ENCODE measurements around the gene RPL15.

RPL15 gene

GRCh38 chr3:23959135-23959900 lies 42.4 kb downstream of the RPL15 start:
- no peak for TF ChIP-seq CTCF (conservative IDR thresholded peaks at IDR 0.05; ENCODE audit: low read depth, low read length)
- Histone ChIP-seq H3K79me2 (ENCODE audit: insufficient read depth, low read depth) (no peaks in the 10 kb centered on the region), H3K4me2 (no peak overlapping the region), H3K27ac (no peak overlapping the region), H3K27me3 (ENCODE audit: insufficient read depth, low read depth) (no peaks in the 10 kb centered on the region), H2AFZ (ENCODE audit: low read depth) (no peak overlapping the region), H3K4me1 (ENCODE audit: low read depth, poor library complexity, severe bottlenecking) (no peaks in the 10 kb centered on the region), H3K4me3 (IDR thresholded peaks at IDR 0.05; ENCODE audit: insufficient read depth, low read depth, low read length) (no peak overlapping the region), H3K36me3 (ENCODE audit: insufficient read depth) (no peaks in the 10 kb centered on the region), H3K9ac (no peak overlapping the region), H4K20me1 (ENCODE audit: insufficient read depth) (no peaks in the 10 kb centered on the region)

- Histone ChIP-seq H3K36me3 (ENCODE audit: insufficient read depth) (no peaks in the 10 kb centered on the region), H4K20me1 (ENCODE audit: insufficient read depth) (no peaks in the 10 kb centered on the region), H3K4me3 (IDR thresholded peaks at IDR 0.05; ENCODE audit: insufficient read depth, low read depth, low read length) (no peak overlapping the region), H3K27ac (no peak overlapping the region), H2AFZ (ENCODE audit: low read depth) (no peak overlapping the region), H3K79me2 (ENCODE audit: insufficient read depth, low read depth) (no peaks in the 10 kb centered on the region), H3K4me1 (ENCODE audit: low read depth, poor library complexity, severe bottlenecking) (no peaks in the 10 kb centered on the region), H3K9ac (no peak overlapping the region), H3K4me2 (no peak overlapping the region), H3K27me3 (ENCODE audit: insufficient read depth, low read depth) (no peaks in the 10 kb centered on the region)
- no peak for TF ChIP-seq CTCF (conservative IDR thresholded peaks at IDR 0.05; ENCODE audit: low read depth, low read length)
Measured at GRCh38 chr3:23960649-23961048, 43.7 kb downstream of the RPL15 start.

- Histone ChIP-seq H3K4me3 (IDR thresholded peaks at IDR 0.05; ENCODE audit: insufficient read depth, low read depth, low read length) (no peak overlapping the region), H3K36me3 (ENCODE audit: insufficient read depth) (no peaks in the 10 kb centered on the region), H3K4me2 (no peak overlapping the region), H4K20me1 (ENCODE audit: insufficient read depth) (no peaks in the 10 kb centered on the region), H3K4me1 (ENCODE audit: low read depth, poor library complexity, severe bottlenecking) (no peaks in the 10 kb centered on the region), H3K27ac (no peak overlapping the region), H3K9ac (no peak overlapping the region), H2AFZ (ENCODE audit: low read depth) (no peak overlapping the region), H3K79me2 (ENCODE audit: insufficient read depth, low read depth) (no peaks in the 10 kb centered on the region), H3K27me3 (ENCODE audit: insufficient read depth, low read depth) (no peaks in the 10 kb centered on the region)
- no peak for TF ChIP-seq CTCF (conservative IDR thresholded peaks at IDR 0.05; ENCODE audit: low read depth, low read length)
Measured at GRCh38 chr3:23961066-23961465, 44.1 kb downstream of the RPL15 start.

GRCh38 chr3:23961913-23962312 lies 45.0 kb downstream of the RPL15 start:
- H3K4me1 ChIP-seq (ENCODE audit: low read depth, poor library complexity, severe bottlenecking) = no peaks in the 10 kb centered on the region
- no peaks in the 10 kb centered on the region for H3K27me3 ChIP-seq (ENCODE audit: insufficient read depth, low read depth)
- H3K36me3 ChIP-seq (ENCODE audit: insufficient read depth) = no peaks in the 10 kb centered on the region
- H3K4me3 ChIP-seq (IDR thresholded peaks at IDR 0.05; ENCODE audit: insufficient read depth, low read depth, low read length) = no peak overlapping the region
- no peak for TF ChIP-seq CTCF (conservative IDR thresholded peaks at IDR 0.05; ENCODE audit: low read depth, low read length)
- H3K9ac ChIP-seq = no peak overlapping the region
- H2AFZ ChIP-seq (ENCODE audit: low read depth) = no peak overlapping the region
- H3K27ac ChIP-seq = no peak overlapping the region
- no peaks in the 10 kb centered on the region for H3K79me2 ChIP-seq (ENCODE audit: insufficient read depth, low read depth)
- H3K4me2 ChIP-seq = no peak overlapping the region
- H4K20me1 ChIP-seq (ENCODE audit: insufficient read depth) = no peaks in the 10 kb centered on the region
